ENCODE results near the gene UNCX. TPM values are rescaled to one million over a fixed set of nuclear protein-coding genes. Genes with fewer than 3 reads are reported as not detected.

The UNCX gene
- polyA plus RNA-seq, 1 experiment, result not detected

GRCh38 chr7:1254281-1255079, 21.8 kb downstream of the UNCX start:
- H3K4me3 ChIP-seq (ENCODE audit: low read depth, low read length), result no peak overlapping the region
- H3K36me3 ChIP-seq (ENCODE audit: control insufficient read depth, insufficient read depth, low read length), result no peaks in the 10 kb centered on the region
- H3K27me3 ChIP-seq (ENCODE audit: control insufficient read depth, insufficient read depth, low read length), result peaks cover 33% of the 10 kb centered on the region
- no peak for DNase-seq (ENCODE audit: low read depth)
- POLR2A ChIA-PET, result no interaction called here
- CTCF ChIA-PET, result no interaction called here
- TF ChIP-seq, protein P1, sequence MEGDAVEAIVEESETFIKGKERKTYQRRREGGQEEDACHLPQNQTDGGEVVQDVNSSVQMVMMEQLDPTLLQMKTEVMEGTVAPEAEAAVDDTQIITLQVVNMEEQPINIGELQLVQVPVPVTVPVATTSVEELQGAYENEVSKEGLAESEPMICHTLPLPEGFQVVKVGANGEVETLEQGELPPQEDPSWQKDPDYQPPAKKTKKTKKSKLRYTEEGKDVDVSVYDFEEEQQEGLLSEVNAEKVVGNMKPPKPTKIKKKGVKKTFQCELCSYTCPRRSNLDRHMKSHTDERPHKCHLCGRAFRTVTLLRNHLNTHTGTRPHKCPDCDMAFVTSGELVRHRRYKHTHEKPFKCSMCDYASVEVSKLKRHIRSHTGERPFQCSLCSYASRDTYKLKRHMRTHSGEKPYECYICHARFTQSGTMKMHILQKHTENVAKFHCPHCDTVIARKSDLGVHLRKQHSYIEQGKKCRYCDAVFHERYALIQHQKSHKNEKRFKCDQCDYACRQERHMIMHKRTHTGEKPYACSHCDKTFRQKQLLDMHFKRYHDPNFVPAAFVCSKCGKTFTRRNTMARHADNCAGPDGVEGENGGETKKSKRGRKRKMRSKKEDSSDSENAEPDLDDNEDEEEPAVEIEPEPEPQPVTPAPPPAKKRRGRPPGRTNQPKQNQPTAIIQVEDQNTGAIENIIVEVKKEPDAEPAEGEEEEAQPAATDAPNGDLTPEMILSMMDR (IDR thresholded peaks at IDR 0.05; ENCODE audit: insufficient read depth, low read depth, low read length), result no peak

DNA sequence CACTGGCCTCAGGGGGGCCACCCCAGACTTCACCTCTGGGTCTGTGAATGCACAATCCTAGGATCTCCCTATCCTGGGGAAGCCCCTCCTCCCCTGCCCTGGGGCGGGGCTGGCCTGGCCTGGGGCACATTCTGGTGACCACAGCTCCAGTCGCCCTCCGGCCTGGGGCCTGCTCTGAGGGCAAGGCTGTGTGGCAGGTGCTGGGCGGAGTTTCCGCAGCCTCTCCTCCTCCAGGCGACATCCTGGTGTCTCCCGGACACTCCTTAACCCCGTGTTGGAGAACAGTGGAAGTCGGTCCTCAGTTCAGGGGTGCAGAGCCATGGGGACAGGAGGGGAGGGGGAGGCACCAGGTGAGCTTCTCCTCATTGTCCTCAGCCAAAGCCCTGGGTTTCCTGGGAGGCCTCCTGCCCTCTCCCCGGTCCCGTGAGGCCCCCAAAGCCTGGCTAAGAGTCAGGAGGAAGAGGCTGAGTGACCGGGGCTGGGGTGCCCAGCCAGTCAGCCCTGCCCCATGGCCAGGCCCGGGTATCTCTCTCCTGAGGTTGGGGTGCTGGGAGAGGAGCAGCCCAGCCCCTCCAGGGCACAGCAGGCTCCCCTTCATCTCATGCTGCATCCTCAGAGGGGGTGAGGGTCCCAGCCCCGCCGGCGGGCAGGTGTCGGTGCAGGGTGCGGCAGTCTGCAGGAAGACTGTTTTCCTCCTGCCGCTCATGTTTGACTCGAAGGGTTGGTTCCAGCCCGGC, 22.6 kb downstream of the UNCX start:
- Histone ChIP-seq H3K4me3 (ENCODE audit: low read depth, low read length) (no peak overlapping the region), H3K27me3 (ENCODE audit: control insufficient read depth, insufficient read depth, low read length) (peaks cover 26% of the 10 kb centered on the region), H3K36me3 (ENCODE audit: control insufficient read depth, insufficient read depth, low read length) (no peaks in the 10 kb centered on the region)
- no peak for DNase-seq (ENCODE audit: low read depth)
- TF ChIP-seq, protein P1 (IDR thresholded peaks at IDR 0.05; ENCODE audit: insufficient read depth, low read depth, low read length), result no peak
- ChIA-PET POLR2A (no interaction called here), CTCF (no interaction called here)

DNA sequence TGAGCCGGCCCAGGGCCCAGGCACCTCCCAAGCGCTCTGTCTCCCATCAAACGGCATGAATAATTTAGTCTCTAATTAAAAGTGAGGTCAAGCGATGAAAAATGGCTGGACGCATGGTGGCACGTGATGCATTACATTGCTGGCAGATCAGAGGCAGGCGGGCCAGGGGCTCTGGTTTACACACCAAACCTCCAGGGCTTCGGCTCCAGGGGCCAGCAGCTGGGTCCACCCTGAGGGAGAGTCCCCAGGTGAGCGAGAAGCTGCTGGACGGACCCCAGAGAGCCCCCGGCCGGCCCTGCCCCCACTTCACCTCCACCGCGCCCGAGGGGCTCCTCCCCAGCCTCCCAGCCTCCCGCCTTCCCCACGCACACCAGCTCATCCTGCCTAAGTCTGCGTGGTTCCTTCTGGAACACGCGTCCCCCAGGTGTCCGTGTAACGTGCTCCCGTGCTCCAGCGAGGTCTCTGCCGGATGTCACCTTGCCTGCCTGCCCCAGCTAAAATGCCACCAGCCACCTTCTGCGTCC, 23.2 kb downstream of the UNCX start:
- ChIA-PET CTCF (no interaction called here), POLR2A (no interaction called here)
- no peak for DNase-seq (ENCODE audit: low read depth)
- H3K4me3 ChIP-seq (ENCODE audit: low read depth, low read length), result no peak overlapping the region
- TF ChIP-seq, protein P1 (IDR thresholded peaks at IDR 0.05; ENCODE audit: insufficient read depth, low read depth, low read length), result no peak
- no peaks in the 10 kb centered on the region for H3K36me3 ChIP-seq (ENCODE audit: control insufficient read depth, insufficient read depth, low read length)
- peaks cover 24% of the 10 kb centered on the region for H3K27me3 ChIP-seq (ENCODE audit: control insufficient read depth, insufficient read depth, low read length)

DNA sequence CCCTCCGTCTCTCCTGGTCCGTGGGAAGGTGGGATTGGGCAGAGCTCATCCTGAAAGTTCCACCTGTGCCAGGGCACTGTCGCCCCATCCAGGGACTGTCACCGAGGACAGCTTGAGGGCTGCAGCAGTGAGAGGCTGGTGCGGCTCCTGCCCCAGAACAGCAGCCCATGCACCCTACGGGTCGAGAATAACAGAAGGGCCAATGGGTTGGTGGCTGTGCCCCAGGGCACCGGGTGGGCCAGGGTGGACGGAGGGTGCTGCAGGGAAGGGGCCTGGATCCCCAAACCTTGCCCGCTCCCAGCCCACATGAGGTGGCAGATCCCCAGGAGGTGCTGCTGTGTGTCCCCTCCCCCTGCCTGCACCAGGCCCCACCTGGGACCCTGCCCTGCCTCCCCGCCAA, 23.9 kb downstream of the UNCX start:
- peaks cover 20% of the 10 kb centered on the region for H3K27me3 ChIP-seq (ENCODE audit: control insufficient read depth, insufficient read depth, low read length)
- ChIA-PET CTCF (no interaction called here), POLR2A (no interaction called here)
- H3K4me3 ChIP-seq (ENCODE audit: low read depth, low read length), result no peak overlapping the region
- no peaks in the 10 kb centered on the region for H3K36me3 ChIP-seq (ENCODE audit: control insufficient read depth, insufficient read depth, low read length)
- DNase-seq (ENCODE audit: low read depth), result no peak
- TF ChIP-seq, protein P1 (IDR thresholded peaks at IDR 0.05; ENCODE audit: insufficient read depth, low read depth, low read length), result no peak

- ChIA-PET CTCF (no interaction called here), POLR2A (no interaction called here)
- H3K36me3 ChIP-seq (ENCODE audit: control insufficient read depth, insufficient read depth, low read length), result no peaks in the 10 kb centered on the region
- no peak for DNase-seq (ENCODE audit: low read depth)
- H3K4me3 ChIP-seq (ENCODE audit: low read depth, low read length), result no peak overlapping the region
- TF ChIP-seq, protein P1 (IDR thresholded peaks at IDR 0.05; ENCODE audit: insufficient read depth, low read depth, low read length), result no peak
- peaks cover 19% of the 10 kb centered on the region for H3K27me3 ChIP-seq (ENCODE audit: control insufficient read depth, insufficient read depth, low read length)
These were observed 24.5 kb downstream of the UNCX start for GRCh38 chr7:1257221-1257620.

Data from BJ (cell line).